ENCODE results near the gene HS3ST3B1.

DNA sequence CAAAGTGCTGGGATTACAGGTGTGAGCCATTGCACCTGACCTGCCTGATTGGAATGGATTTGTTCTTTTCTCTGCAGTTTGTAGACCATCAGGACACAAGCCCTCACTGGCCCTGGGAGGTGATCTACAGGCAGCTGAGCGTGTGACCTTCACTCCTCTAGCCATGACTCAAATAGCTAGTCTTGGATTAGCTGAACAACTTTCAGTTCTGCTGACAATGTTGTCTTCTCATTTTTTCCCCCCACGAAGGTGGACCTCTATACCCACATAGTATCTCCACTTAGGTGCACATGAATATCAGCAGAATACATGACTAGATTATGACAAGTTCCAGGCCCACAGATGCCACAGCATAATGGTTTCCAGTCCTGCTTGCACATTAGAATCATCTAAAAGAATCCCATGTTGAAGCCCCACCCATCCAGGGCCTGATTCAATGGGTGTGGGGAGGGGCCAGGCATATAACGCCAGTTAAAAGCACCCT lies 36.8 kb downstream of the HS3ST3B1 start:
- TF ChIP-seq, protein P1, sequence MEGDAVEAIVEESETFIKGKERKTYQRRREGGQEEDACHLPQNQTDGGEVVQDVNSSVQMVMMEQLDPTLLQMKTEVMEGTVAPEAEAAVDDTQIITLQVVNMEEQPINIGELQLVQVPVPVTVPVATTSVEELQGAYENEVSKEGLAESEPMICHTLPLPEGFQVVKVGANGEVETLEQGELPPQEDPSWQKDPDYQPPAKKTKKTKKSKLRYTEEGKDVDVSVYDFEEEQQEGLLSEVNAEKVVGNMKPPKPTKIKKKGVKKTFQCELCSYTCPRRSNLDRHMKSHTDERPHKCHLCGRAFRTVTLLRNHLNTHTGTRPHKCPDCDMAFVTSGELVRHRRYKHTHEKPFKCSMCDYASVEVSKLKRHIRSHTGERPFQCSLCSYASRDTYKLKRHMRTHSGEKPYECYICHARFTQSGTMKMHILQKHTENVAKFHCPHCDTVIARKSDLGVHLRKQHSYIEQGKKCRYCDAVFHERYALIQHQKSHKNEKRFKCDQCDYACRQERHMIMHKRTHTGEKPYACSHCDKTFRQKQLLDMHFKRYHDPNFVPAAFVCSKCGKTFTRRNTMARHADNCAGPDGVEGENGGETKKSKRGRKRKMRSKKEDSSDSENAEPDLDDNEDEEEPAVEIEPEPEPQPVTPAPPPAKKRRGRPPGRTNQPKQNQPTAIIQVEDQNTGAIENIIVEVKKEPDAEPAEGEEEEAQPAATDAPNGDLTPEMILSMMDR (IDR thresholded peaks at IDR 0.05), result no peak
- TF ChIP-seq POLR2A (IDR thresholded peaks at IDR 0.05), result no peak
